K562 (cell line): Measurements from ENCODE around the gene TRMT10B. TPM values are rescaled to one million over a fixed set of nuclear protein-coding genes. Genes with fewer than 3 reads are reported as not detected.

Experiments used
- ATAC-seq: fragments of 200-7000 bp; cut with Tn5 transposase; 3 replicates; pipeline ENCODE4 v1.9.1; 2020; ENCODE audit warnings: moderate library complexity
- BruUV-seq: library from RNA; stranded (reverse); fragments of 400-500 nt; replicated peaks from 2 replicates; lab custom pipeline; 2021; lab: Mats Ljungman, UMichigan
- CTCF ChIA-PET: fragments of 300-600 bp; formaldehyde crosslinking; extraction: SDS; loops from one replicate; lab custom pipeline; 2021; ENCODE audit warnings: low intra/inter-chr PET ratio; lab: Yijun Ruan, JAX
- POLR2A ChIA-PET: fragments of 300-600, 350-650 bp; sonication (Branson Sonifier 250); formaldehyde crosslinking; extraction: SDS; loops from one replicate; lab custom pipeline; 2021; ENCODE audit warnings: antibody characterized with exemption, inconsistent platforms; lab: Yijun Ruan, JAX
- DNase-seq, 4 experiments: peaks; one replicate each; pipeline versions ENCODE4 v3.0.0 to v3.0.0-alpha.2; 2011 to 2018; ENCODE audit warnings: low spot score in 3 of 4, mixed read lengths in 3 of 4; ENCODE audit errors: extremely low read depth in 1 of 4
- FAIRE-seq: peaks from 2 replicates; lab custom pipeline; 2011; peaks lifted over from hg19 to GRCh38; lab: Jason Lieb, UNC
- H2AFZ ChIP-seq: 2 replicates; pipeline ENCODE4 v1.6.0; 2011; ENCODE audit warnings: low read depth, low read length, control low read depth, inconsistent platforms
- H3K27ac ChIP-seq: fragments of 200-600 bp; 3 replicates; pipeline ENCODE4 v1.8.0; 2011; ENCODE audit warnings: low read depth, mild to moderate bottlenecking, control low read depth, inconsistent platforms, low read length, moderate library complexity, mixed read lengths; ENCODE audit errors: extremely low read depth
- H3K27me3 ChIP-seq, 2 experiments: fragments of 300-600 bp in 1 of 2; 2 replicates in 1 of 2; 3 replicates in 1 of 2; pipeline versions ENCODE4 v1.6.0 to v1.8.0; 2011; ENCODE audit warnings: inconsistent platforms in 2 of 2, low read length in 2 of 2, mild to moderate bottlenecking in 1 of 2, mixed read lengths in 1 of 2, moderate library complexity in 1 of 2; ENCODE audit not compliant: control insufficient read depth in 2 of 2, insufficient read depth in 2 of 2
- H3K36me3 ChIP-seq: fragments of 300-600 bp; 3 replicates; pipeline ENCODE4 v1.8.0; 2011; ENCODE audit warnings: mild to moderate bottlenecking, low read length, inconsistent platforms; ENCODE audit not compliant: control insufficient read depth, insufficient read depth
- H3K4me1 ChIP-seq, 2 experiments: fragments of 200-600 bp in 1 of 2; replicated peaks in 1 of 2; 2 replicates in 1 of 2; 3 replicates in 1 of 2; pipeline versions ENCODE4 v1.5.1 to v1.8.0; 2011; ENCODE audit warnings: inconsistent platforms in 2 of 2, low read length in 2 of 2, mild to moderate bottlenecking in 1 of 2, mixed read lengths in 1 of 2, moderate library complexity in 1 of 2; ENCODE audit not compliant: control insufficient read depth in 2 of 2, insufficient read depth in 2 of 2
- H3K4me2 ChIP-seq: 2 replicates; pipeline ENCODE4 v1.6.1; 2011; ENCODE audit warnings: low read length, control low read depth, inconsistent platforms, mixed read lengths; ENCODE audit not compliant: insufficient read depth
- H3K4me3 ChIP-seq: fragments of 200-600 bp; sonication (generic), shearing (Covaris generic); 2 replicates; pipeline ENCODE4 v1.5.1; 2016; ENCODE audit warnings: control low read depth, inconsistent platforms
- H3K79me2 ChIP-seq: fragments of 200-600 bp; 3 replicates; pipeline ENCODE4 v1.8.0; 2011; ENCODE audit warnings: low read length, inconsistent platforms; ENCODE audit not compliant: control insufficient read depth, insufficient read depth
- H3K9ac ChIP-seq, 2 experiments: 2 replicates each; pipeline versions ENCODE4 v1.6.0 to v1.6.1; 2011; ENCODE audit warnings: low read depth in 2 of 2, low read length in 2 of 2, control low read depth in 1 of 2, inconsistent platforms in 1 of 2, mild to moderate bottlenecking in 1 of 2, mixed read lengths in 1 of 2; ENCODE audit not compliant: insufficient read depth in 1 of 2
- H3K9me1 ChIP-seq: one replicate; pipeline ENCODE4 v1.6.0; 2011; ENCODE audit warnings: inconsistent platforms, mild to moderate bottlenecking, low read length, moderate library complexity; ENCODE audit not compliant: control insufficient read depth, insufficient read depth
- H3K9me3 ChIP-seq: replicated peaks from 2 replicates; pipeline ENCODE4 v1.5.1; 2011; ENCODE audit warnings: low read depth, low read length, inconsistent platforms; ENCODE audit not compliant: control insufficient read depth, insufficient read depth
- H4K20me1 ChIP-seq: replicated peaks from 2 replicates; pipeline ENCODE4 v1.6.1; 2011; ENCODE audit warnings: low read length, inconsistent platforms, mixed read lengths; ENCODE audit not compliant: control insufficient read depth, insufficient read depth
- FUS ChIP-seq: fragments of 200-400 bp; formaldehyde crosslinking; optimal IDR thresholded peaks from 2 replicates; pipeline ENCODE3; 2017; ENCODE audit warnings: low read depth, low read length
- HMG20B ChIP-seq: fragments of 250-450 bp; sonication (Bioruptor Pico); IDR thresholded peaks from 2 replicates; pipeline ENCODE4 v1.5.0; 2021; ENCODE audit warnings: mild to moderate bottlenecking
- HMGN3 ChIP-seq: IDR thresholded peaks from 2 replicates; pipeline ENCODE4 v1.6.1; 2011; ENCODE audit warnings: borderline replicate concordance, low read depth, mild to moderate bottlenecking, mixed read lengths, low read length; ENCODE audit not compliant: insufficient read length; ENCODE audit errors: extremely low read depth
- HNRNPUL1 ChIP-seq: fragments of 200-400 bp; formaldehyde crosslinking; IDR thresholded peaks from 2 replicates; pipeline ENCODE4 v1.6.1; 2017; ENCODE audit warnings: low read length
- JUNB ChIP-seq: fragments of 450-650 bp; formaldehyde crosslinking; conservative IDR thresholded peaks from 2 replicates; pipeline ENCODE4 v1.4.0; 2020; ENCODE audit warnings: mild to moderate bottlenecking
- KDM1A ChIP-seq, 2 experiments: fragments of 450-650 bp; IDR thresholded peaks; 2 replicates each; pipeline ENCODE4 v1.6.1; 2016; ENCODE audit warnings: mild to moderate bottlenecking in 2 of 2
- NFYB ChIP-seq: IDR thresholded peaks from 2 replicates; pipeline ENCODE4 v1.6.1; 2011; ENCODE audit warnings: mild to moderate bottlenecking, moderate library complexity; ENCODE audit not compliant: insufficient read length; ENCODE audit errors: extremely low read depth
- RFX5 ChIP-seq: IDR thresholded peaks from 2 replicates; pipeline ENCODE4 v1.6.1; 2011; ENCODE audit warnings: low read depth, mild to moderate bottlenecking, improper control_type of control experiment, low read length
- ZNF583 ChIP-seq: fragments of 250-450 bp; sonication (Bioruptor Pico); IDR thresholded peaks from 2 replicates; pipeline ENCODE4 v1.4.0; 2020
- WGBS: fragments of 100-300 bp; shearing (Covaris generic); methylation state at CpG from one replicate; pipeline ENCODE4 v1.1.6; 2016; ENCODE audit warnings: low coverage, mixed read lengths; ENCODE audit not compliant: insufficient coverage; ENCODE audit errors: missing lambda C conversion rate; 5-methylcytosine and 5-hydroxymethylcytosine counted together
- in situ Hi-C: fragments of 300-500 bp; cut with MboI; formaldehyde crosslinking; loops from 4 replicates; pipeline ENCODE4 v1.15.0; 2018; ENCODE audit warnings: inconsistent platforms, mixed read lengths
- intact Hi-C: fragments of 100-400 bp; cut with micrococcal nuclease; formaldehyde crosslinking; loops from 2 replicates; pipeline ENCODE4 v1.14.2; 2022
- polyA plus RNA-seq, 8 experiments: library from polyadenylated mRNA; depleted of rRNA in 4 of 8; stranded (reverse) in 5 of 8; unstranded in 3 of 8; fragments of >200 nt; fragmentation: Nextera tagmentation in 2 of 8; fragmentation: Illumina TruSeq in 1 of 8; extraction: Ambion mirVana in 2 of 8; extraction: Trizol in 1 of 8; gene quantifications; 2 replicates each; pipeline versions ENCODE4 v1.2.1 to v1.2.3, GENCODE V29; 2011 to 2014; ENCODE audit warnings: inconsistent platforms in 1 of 8, missing spikeins in 1 of 8
- total RNA-seq, 7 experiments: library from RNA; depleted of rRNA in 6 of 7; stranded (reverse); fragments of >200 nt in 6 of 7; fragmentation: Illumina TruSeq in 2 of 7; extraction: Trizol in 2 of 7; gene quantifications; 2 replicates each; pipeline versions ENCODE4 v1.2.1 to v1.2.3, GENCODE V29; 2011 to 2021; ENCODE audit warnings: low replicate concordance in 1 of 7
- TF ChIP-seq, protein P1 (sequence below): fragments of 450-650 bp; formaldehyde crosslinking; IDR thresholded peaks from 2 replicates; pipeline ENCODE4 v1.4.0; 2020; ENCODE audit warnings: mild to moderate bottlenecking, moderate library complexity
- TF ChIP-seq, protein P2 (sequence below), 3 experiments: IDR thresholded peaks in 2 of 3; conservative IDR thresholded peaks in 1 of 3; 2 replicates each; pipeline ENCODE4 v1.5.1; 2011 to 2012; ENCODE audit warnings: low read length in 3 of 3, mild to moderate bottlenecking in 3 of 3, control low read depth in 2 of 3, improper control_type of control experiment in 1 of 3, inconsistent platforms in 1 of 3, low read depth in 1 of 3, mixed read lengths in 1 of 3, moderate library complexity in 1 of 3; ENCODE audit not compliant: insufficient read depth in 2 of 3

The TRMT10B gene
- total and polyA plus RNA-seq, 9 of the 15 experiments (the other 6 are each of a cell fraction or from before 2014, with no cell fraction given) = 2.9 to 13.4 (median 7.0) TPM

DNA sequence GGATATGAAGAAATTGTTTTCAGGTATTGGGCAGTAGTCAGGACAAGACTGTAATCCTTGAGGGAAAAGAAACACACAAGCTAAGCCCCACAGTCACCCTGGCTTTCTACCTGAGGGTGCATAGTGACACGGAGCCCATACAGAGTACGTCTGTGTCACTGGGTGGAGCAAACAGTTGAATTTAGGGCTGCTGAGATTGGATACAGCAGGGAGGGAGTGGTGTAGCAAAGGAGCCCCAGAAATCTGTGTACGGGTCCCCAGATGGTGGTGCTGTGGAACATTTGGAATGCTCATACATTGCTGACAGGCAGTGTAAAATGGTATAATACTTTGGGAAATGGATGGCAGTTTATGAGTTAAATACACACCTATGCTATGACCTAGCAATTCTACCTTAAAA, 5.1 kb downstream of the TRMT10B start:
- FAIRE-seq = no peak
- H3K27me3 ChIP-seq = no peaks in the 10 kb centered on the region
- H3K9me1 ChIP-seq = no peaks in the 10 kb centered on the region
- peaks cover 2 to 3% of the 10 kb centered on the region in 2 experiments; a peak in 2 of 5 replicates for H3K4me1 ChIP-seq
- POLR2A ChIA-PET = interaction anchor here (1.1 to 1.3 kb wide), 2 partner anchors 11 to 16 kb away, joined by 3 to 7 read pairs; no protein-coding TSS in a partner anchor
- H3K9me3 ChIP-seq = no peaks in the 10 kb centered on the region
- no peaks in the 10 kb centered on the region; the same call in 2 of the 3 replicates for H3K36me3 ChIP-seq
- 9% methylated on average over 3 of the region's 3 CpGs for WGBS
- H3K4me2 ChIP-seq = no peak overlapping the region
- intact Hi-C loops = no loop called here
- DNase-seq = peak in 2 of 4 experiments; percentile 37 to 41
- H3K27ac ChIP-seq = no peak overlapping the region
- BruUV-seq = no TSS peak
- peaks cover 11% of the 10 kb centered on the region for H3K79me2 ChIP-seq
- no peak overlapping the region for H3K4me3 ChIP-seq
- H4K20me1 ChIP-seq = no peaks in the 10 kb centered on the region
- in situ Hi-C loops = loop anchor here (10.0 kb wide), 1 partner anchor 146 kb away; the partner anchor contains the start of gene SLC25A51
- CTCF ChIA-PET = no interaction called here
- no peak overlapping the region for H3K9ac ChIP-seq
- peak; percentile 58 for ATAC-seq
- no peak overlapping the region for H2AFZ ChIP-seq
- no peak for TF ChIP-seq HNRNPUL1
- TF ChIP-seq NFYB = no peak
- TF ChIP-seq, protein P1, sequence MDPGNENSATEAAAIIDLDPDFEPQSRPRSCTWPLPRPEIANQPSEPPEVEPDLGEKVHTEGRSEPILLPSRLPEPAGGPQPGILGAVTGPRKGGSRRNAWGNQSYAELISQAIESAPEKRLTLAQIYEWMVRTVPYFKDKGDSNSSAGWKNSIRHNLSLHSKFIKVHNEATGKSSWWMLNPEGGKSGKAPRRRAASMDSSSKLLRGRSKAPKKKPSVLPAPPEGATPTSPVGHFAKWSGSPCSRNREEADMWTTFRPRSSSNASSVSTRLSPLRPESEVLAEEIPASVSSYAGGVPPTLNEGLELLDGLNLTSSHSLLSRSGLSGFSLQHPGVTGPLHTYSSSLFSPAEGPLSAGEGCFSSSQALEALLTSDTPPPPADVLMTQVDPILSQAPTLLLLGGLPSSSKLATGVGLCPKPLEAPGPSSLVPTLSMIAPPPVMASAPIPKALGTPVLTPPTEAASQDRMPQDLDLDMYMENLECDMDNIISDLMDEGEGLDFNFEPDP (CRISPR knock-in tag) = no peak
- no peak for TF ChIP-seq JUNB (CRISPR knock-in tag)
- TF ChIP-seq ZNF583 (CRISPR knock-in tag) = no peak
- no peak for TF ChIP-seq FUS
- TF ChIP-seq, protein P2, sequence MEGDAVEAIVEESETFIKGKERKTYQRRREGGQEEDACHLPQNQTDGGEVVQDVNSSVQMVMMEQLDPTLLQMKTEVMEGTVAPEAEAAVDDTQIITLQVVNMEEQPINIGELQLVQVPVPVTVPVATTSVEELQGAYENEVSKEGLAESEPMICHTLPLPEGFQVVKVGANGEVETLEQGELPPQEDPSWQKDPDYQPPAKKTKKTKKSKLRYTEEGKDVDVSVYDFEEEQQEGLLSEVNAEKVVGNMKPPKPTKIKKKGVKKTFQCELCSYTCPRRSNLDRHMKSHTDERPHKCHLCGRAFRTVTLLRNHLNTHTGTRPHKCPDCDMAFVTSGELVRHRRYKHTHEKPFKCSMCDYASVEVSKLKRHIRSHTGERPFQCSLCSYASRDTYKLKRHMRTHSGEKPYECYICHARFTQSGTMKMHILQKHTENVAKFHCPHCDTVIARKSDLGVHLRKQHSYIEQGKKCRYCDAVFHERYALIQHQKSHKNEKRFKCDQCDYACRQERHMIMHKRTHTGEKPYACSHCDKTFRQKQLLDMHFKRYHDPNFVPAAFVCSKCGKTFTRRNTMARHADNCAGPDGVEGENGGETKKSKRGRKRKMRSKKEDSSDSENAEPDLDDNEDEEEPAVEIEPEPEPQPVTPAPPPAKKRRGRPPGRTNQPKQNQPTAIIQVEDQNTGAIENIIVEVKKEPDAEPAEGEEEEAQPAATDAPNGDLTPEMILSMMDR (IDR thresholded peaks at IDR 0.05 in 2 of 3, conservative IDR thresholded peaks at IDR 0.05 in 1 of 3; ENCODE audit: insufficient read depth in 2 of 3, low read depth in 1 of 3, low read length in 3 of 3) = peak in 2 of 3 experiments; percentile 19 to 27; a peak in 1 of 6 replicates
- TF ChIP-seq KDM1A (IDR thresholded peaks at IDR 0.05) = peak; percentile 22 to 48; a peak in 1 of 4 replicates
- no peak for TF ChIP-seq RFX5
- TF ChIP-seq HMGN3 = no peak
- TF ChIP-seq HMG20B (CRISPR knock-in tag) = no peak
